Vagina (tissue), 2 donors: ENCODE measurements around the gene HFM1.

ENCODE experiments used
- CTCF ChIP-seq, 3 experiments: fragments of 450-650 bp in 2 of 3; fragments of 200-600 bp in 1 of 3; sonication (generic) in 1 of 3; IDR thresholded peaks; one replicate each; pipeline ENCODE4 v1.5.1; 2017 to 2019; ENCODE audit warnings: antibody characterized with exemption in 3 of 3, mild to moderate bottlenecking in 2 of 3, moderate library complexity in 2 of 3
- POLR2A ChIP-seq, 2 donors: fragments of 450-650 bp; IDR thresholded peaks; one replicate each; pipeline ENCODE4 v1.6.1; 2017; ENCODE audit warnings: antibody characterized with exemption in 2 of 2, mild to moderate bottlenecking in 2 of 2, moderate library complexity in 2 of 2
- POLR2AphosphoS5 ChIP-seq, 2 donors: sonication (generic); formaldehyde crosslinking; IDR thresholded peaks; one replicate each; pipeline ENCODE4 v1.9.0; 2017; ENCODE audit warnings: antibody characterized with exemption in 2 of 2, mild to moderate bottlenecking in 2 of 2, low read depth in 1 of 2; ENCODE audit not compliant: insufficient read depth in 1 of 2

GRCh38 chr1:91428182-91428798 lies 23.7 kb upstream of the HFM1 start:
- TF ChIP-seq POLR2A (IDR thresholded peaks at IDR 0.05) (no peak), CTCF (IDR thresholded peaks at IDR 0.05) (no peak), POLR2AphosphoS5 (IDR thresholded peaks at IDR 0.05; ENCODE audit: insufficient read depth in 1 of 2, low read depth in 1 of 2) (no peak)
